HepG2 (cell line): Measurements from ENCODE around the gene LIN7A. TPM values are rescaled to one million over a fixed set of nuclear protein-coding genes. Genes with fewer than 3 reads are reported as not detected.

Source experiments
- ATAC-seq: fragments of 200-7000 bp; cut with Tn5 transposase; 3 replicates; pipeline ENCODE4 v1.9.1; 2020; ENCODE audit warnings: mild to moderate bottlenecking, moderate library complexity
- BruUV-seq: library from RNA; stranded (reverse); fragments of 400-500 nt; replicated peaks from 2 replicates; lab custom pipeline; 2021; lab: Mats Ljungman, UMichigan
- CTCF ChIA-PET: fragments of 300-600 bp; formaldehyde crosslinking; extraction: SDS; loops from one replicate; lab custom pipeline; 2021; ENCODE audit warnings: low total read pairs, inconsistent platforms, low intra/inter-chr PET ratio; lab: Yijun Ruan, JAX
- POLR2A ChIA-PET: fragments of 350-600 bp; sonication (Branson Sonifier 250); formaldehyde crosslinking; loops from one replicate; lab custom pipeline; 2020; ENCODE audit warnings: antibody characterized with exemption, inconsistent platforms; lab: Yijun Ruan, JAX
- DNase-seq: peaks from one replicate; pipeline ENCODE4 v3.0.0-alpha.2; 2015; ENCODE audit warnings: low spot score
- FAIRE-seq: peaks from 3 replicates; lab custom pipeline; 2011; peaks lifted over from hg19 to GRCh38; lab: Jason Lieb, UNC
- H2AFZ ChIP-seq: one replicate; pipeline ENCODE4 v1.6.1; 2011; ENCODE audit warnings: low read length, inconsistent platforms
- H3K27ac ChIP-seq: fragments of 300-600 bp; 3 replicates; pipeline ENCODE4 v1.8.0; 2011; ENCODE audit warnings: mixed run types, mild to moderate bottlenecking, mixed read lengths, low read length, inconsistent platforms; ENCODE audit not compliant: insufficient read depth; ENCODE audit errors: extremely low read length
- H3K27me3 ChIP-seq, 2 experiments: fragments of 200-600 bp in 1 of 2; 2 replicates in 1 of 2; 3 replicates in 1 of 2; pipeline versions ENCODE4 v1.6.0 to v1.8.0; 2011; ENCODE audit warnings: low read length in 2 of 2, mild to moderate bottlenecking in 2 of 2, moderate library complexity in 2 of 2, inconsistent platforms in 1 of 2; ENCODE audit not compliant: insufficient read depth in 2 of 2, control insufficient read depth in 1 of 2
- H3K36me3 ChIP-seq, 2 experiments: fragments of 200-600 bp in 1 of 2; replicated peaks in 1 of 2; 2 replicates in 1 of 2; 3 replicates in 1 of 2; pipeline versions ENCODE4 v1.5.1 to v1.8.0; 2011; ENCODE audit warnings: low read length in 2 of 2, inconsistent platforms in 1 of 2; ENCODE audit not compliant: insufficient read depth in 2 of 2, control insufficient read depth in 1 of 2
- H3K4me1 ChIP-seq: 2 replicates; pipeline ENCODE4 v1.5.1; 2012; ENCODE audit warnings: low read length, inconsistent platforms; ENCODE audit not compliant: insufficient read depth
- H3K4me2 ChIP-seq: 2 replicates; pipeline ENCODE4 v1.6.0; 2011; ENCODE audit warnings: low read depth, low read length, inconsistent platforms
- H3K4me3 ChIP-seq, 3 experiments: fragments of 200-600 bp in 1 of 3; sonication (generic), shearing (Covaris generic) in 1 of 3; replicated peaks in 1 of 3; 2 replicates each; pipeline ENCODE4 v1.5.1; 2011 to 2016; ENCODE audit warnings: low read length in 3 of 3, inconsistent platforms in 2 of 3, low read depth in 2 of 3, mild to moderate bottlenecking in 2 of 3, control low read depth in 1 of 3, mixed read lengths in 1 of 3; ENCODE audit not compliant: insufficient read depth in 1 of 3
- H3K79me2 ChIP-seq: one replicate; pipeline ENCODE4 v1.6.1; 2011; ENCODE audit warnings: low read length, inconsistent platforms; ENCODE audit not compliant: insufficient read depth
- H3K9ac ChIP-seq: 2 replicates; pipeline ENCODE4 v1.6.0; 2011; ENCODE audit warnings: mild to moderate bottlenecking, low read depth, low read length, inconsistent platforms; ENCODE audit not compliant: insufficient read depth
- H3K9me3 ChIP-seq: 2 replicates; pipeline ENCODE4 v1.5.1; 2012; ENCODE audit warnings: mild to moderate bottlenecking, low read length
- H4K20me1 ChIP-seq: 2 replicates; pipeline ENCODE4 v1.6.0; 2011; ENCODE audit warnings: inconsistent platforms, mild to moderate bottlenecking, low read length, moderate library complexity; ENCODE audit not compliant: insufficient read depth
- CEBPZ ChIP-seq: IDR thresholded peaks from 2 replicates; pipeline ENCODE4 v1.6.1; 2012; ENCODE audit warnings: low read length, improper control_type of control experiment
- GABPB1 ChIP-seq: IDR thresholded peaks from 2 replicates; pipeline ENCODE4 v1.6.1; 2016; ENCODE audit warnings: mild to moderate bottlenecking, missing genetic modification reagents, moderate library complexity, missing compliant biosample characterization
- IRF9 ChIP-seq: sonication (generic); formaldehyde crosslinking; IDR thresholded peaks from 2 replicates; pipeline ENCODE4 v1.8.0; 2022; ENCODE audit warnings: missing genetic modification reagents, mild to moderate bottlenecking, borderline replicate concordance
- SATB2 ChIP-seq: sonication (generic); formaldehyde crosslinking; IDR thresholded peaks from 2 replicates; pipeline ENCODE4 v1.5.0; 2020; ENCODE audit warnings: missing genetic modification reagents
- ZNF607 ChIP-seq: sonication (generic); formaldehyde crosslinking; IDR thresholded peaks from 2 replicates; pipeline ENCODE4 v1.5.1; 2020; ENCODE audit warnings: missing genetic modification reagents, mild to moderate bottlenecking, borderline replicate concordance
- WGBS: methylation state at CpG from one replicate; pipeline ENCODE4 v1.1.6; 2017; ENCODE audit warnings: low lambda C conversion rate; 5-methylcytosine and 5-hydroxymethylcytosine counted together
- in situ Hi-C: cut with HindIII; loops from 2 replicates; pipeline ENCODE4 v1.10.0; 2017; ENCODE audit warnings: low pct_unique_long_range_greater_than_20kb; ENCODE audit not compliant: extremely low pct_ligation_motif_present
- intact Hi-C: fragments of 100-400 bp; cut with micrococcal nuclease; formaldehyde crosslinking; loops from one replicate; pipeline ENCODE4 v1.10.0; 2022; ENCODE audit not compliant: unreplicated experiment
- polyA plus RNA-seq, 8 experiments: library from polyadenylated mRNA; depleted of rRNA in 3 of 8; stranded (reverse) in 7 of 8; unstranded in 1 of 8; fragments of >200 nt; fragmentation: Illumina TruSeq in 4 of 8; extraction: Trizol in 4 of 8; gene quantifications; 2 replicates each; pipeline versions ENCODE4 v1.2.1 to v1.2.3, GENCODE V29; 2011 to 2016; ENCODE audit warnings: low read depth in 4 of 8, missing spikeins in 1 of 8, mixed read lengths in 1 of 8; ENCODE audit not compliant: insufficient read depth in 1 of 8
- total RNA-seq, 5 experiments: library from RNA; depleted of rRNA; stranded (reverse); fragments of >200 nt; fragmentation: Illumina TruSeq; extraction: Trizol; gene quantifications; 2 replicates each; pipeline ENCODE4 v1.2.3, GENCODE V29; 2016; ENCODE audit warnings: low read depth in 1 of 5
- TF ChIP-seq, protein P1 (sequence below): sonication (generic); formaldehyde crosslinking; IDR thresholded peaks from 2 replicates; pipeline ENCODE4 v1.5.1; 2020; ENCODE audit warnings: missing genetic modification reagents, mild to moderate bottlenecking, borderline replicate concordance

LIN7A gene
- total and polyA plus RNA-seq, 2 of the 13 experiments (the other 11 are each of a cell fraction or from before 2014, with no cell fraction given) = 18.5 to 19.2 TPM

GRCh38 chr12:80979816-80980215 is 42.1 kb upstream of the LIN7A start (continued):
- TF ChIP-seq, protein P1, sequence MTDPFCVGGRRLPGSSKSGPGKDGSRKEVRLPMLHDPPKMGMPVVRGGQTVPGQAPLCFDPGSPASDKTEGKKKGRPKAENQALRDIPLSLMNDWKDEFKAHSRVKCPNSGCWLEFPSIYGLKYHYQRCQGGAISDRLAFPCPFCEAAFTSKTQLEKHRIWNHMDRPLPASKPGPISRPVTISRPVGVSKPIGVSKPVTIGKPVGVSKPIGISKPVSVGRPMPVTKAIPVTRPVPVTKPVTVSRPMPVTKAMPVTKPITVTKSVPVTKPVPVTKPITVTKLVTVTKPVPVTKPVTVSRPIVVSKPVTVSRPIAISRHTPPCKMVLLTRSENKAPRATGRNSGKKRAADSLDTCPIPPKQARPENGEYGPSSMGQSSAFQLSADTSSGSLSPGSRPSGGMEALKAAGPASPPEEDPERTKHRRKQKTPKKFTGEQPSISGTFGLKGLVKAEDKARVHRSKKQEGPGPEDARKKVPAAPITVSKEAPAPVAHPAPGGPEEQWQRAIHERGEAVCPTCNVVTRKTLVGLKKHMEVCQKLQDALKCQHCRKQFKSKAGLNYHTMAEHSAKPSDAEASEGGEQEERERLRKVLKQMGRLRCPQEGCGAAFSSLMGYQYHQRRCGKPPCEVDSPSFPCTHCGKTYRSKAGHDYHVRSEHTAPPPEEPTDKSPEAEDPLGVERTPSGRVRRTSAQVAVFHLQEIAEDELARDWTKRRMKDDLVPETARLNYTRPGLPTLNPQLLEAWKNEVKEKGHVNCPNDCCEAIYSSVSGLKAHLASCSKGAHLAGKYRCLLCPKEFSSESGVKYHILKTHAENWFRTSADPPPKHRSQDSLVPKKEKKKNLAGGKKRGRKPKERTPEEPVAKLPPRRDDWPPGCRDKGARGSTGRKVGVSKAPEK (CRISPR knock-in tag) = no peak
- no peak for TF ChIP-seq IRF9 (CRISPR knock-in tag)
- TF ChIP-seq ZNF607 = no peak

GRCh38 chr12:80979251-80979650 is 41.5 kb upstream of the LIN7A start:
- intact Hi-C loops (no loop called here), in situ Hi-C loops (no loop called here)
- no peaks in the 10 kb centered on the region for H3K27me3 ChIP-seq
- no peaks in the 10 kb centered on the region for H3K4me1 ChIP-seq
- BruUV-seq = no TSS peak
- POLR2A ChIA-PET = no interaction called here
- no peak overlapping the region for H2AFZ ChIP-seq
- WGBS = 6% methylated on average over 3 of the region's 3 CpGs
- no peak for ATAC-seq
- FAIRE-seq = no peak
- H3K4me3 ChIP-seq = no peak overlapping the region
- TF ChIP-seq SATB2 (CRISPR knock-in tag) = no peak
- TF ChIP-seq GABPB1 (CRISPR knock-in tag) = no peak
- TF ChIP-seq CEBPZ = no peak
- TF ChIP-seq, all 625 proteins: peak for 0
- H3K36me3 ChIP-seq = no peaks in the 10 kb centered on the region
- H3K27ac ChIP-seq = no peak overlapping the region
- no peaks in the 10 kb centered on the region for H4K20me1 ChIP-seq
- H3K4me2 ChIP-seq = no peak overlapping the region
- no peak for DNase-seq
- no peaks in the 10 kb centered on the region for H3K9me3 ChIP-seq
- CTCF ChIA-PET = no interaction called here
- H3K9ac ChIP-seq = no peak overlapping the region
- H3K79me2 ChIP-seq = no peaks in the 10 kb centered on the region
